BE2C (cell line): Measurements from ENCODE around the gene UNC45B.
"Not testable (repeated sequence)": the region's sequence is repeated elsewhere in the genome, so short reads cannot be mapped to it uniquely, and the experiment has no call there.

Source experiments
- DNase-seq: peaks from one replicate; pipeline ENCODE4 v3.0.0-alpha.2; 2020
- H3K27me3 ChIP-seq: fragments of 250-450 bp; sonication (Bioruptor Pico); 2 replicates; pipeline ENCODE4 v1.5.1; 2020; ENCODE audit warnings: mild to moderate bottlenecking
- H3K36me3 ChIP-seq: fragments of 250-450 bp; sonication (Bioruptor Pico); 2 replicates; pipeline ENCODE4 v1.5.1; 2020; ENCODE audit warnings: mild to moderate bottlenecking
- H3K4me1 ChIP-seq: fragments of 250-450 bp; sonication (Bioruptor Pico); 2 replicates; pipeline ENCODE4 v1.5.1; 2020
- H3K4me3 ChIP-seq: 2 replicates; pipeline ENCODE4 v1.5.1; 2011; ENCODE audit warnings: low read depth, low read length
- H3K9me3 ChIP-seq: fragments of 250-450 bp; sonication (Bioruptor Pico); 2 replicates; pipeline ENCODE4 v1.5.1; 2020
- TF ChIP-seq, protein P1 (sequence below): IDR thresholded peaks from 2 replicates; pipeline ENCODE4 v1.5.1; 2012; ENCODE audit warnings: mild to moderate bottlenecking, low read depth, low read length

UNC45B gene

DNA sequence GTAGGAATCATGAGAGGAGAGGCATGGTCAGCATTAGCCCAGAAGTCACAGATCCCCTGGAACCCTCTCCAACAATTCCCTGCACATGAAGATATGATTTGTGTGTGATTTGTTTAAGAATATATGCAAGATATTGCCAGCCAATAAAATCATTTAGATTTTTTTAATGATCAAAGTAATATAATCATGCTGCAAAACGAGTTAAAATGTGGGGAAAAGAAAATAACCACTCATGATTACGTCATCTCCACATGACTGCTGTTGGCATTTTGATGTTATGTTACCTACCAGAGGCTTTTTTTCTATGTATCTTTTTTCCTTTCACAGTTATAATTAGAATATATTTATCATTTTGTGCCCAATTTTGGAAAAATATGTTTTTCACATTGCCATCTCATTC lies 24.2 kb downstream of the UNC45B start:
- Histone ChIP-seq H3K9me3 (no peaks in the 10 kb centered on the region), H3K4me3 (no peak overlapping the region), H3K4me1 (no peaks in the 10 kb centered on the region), H3K36me3 (no peaks in the 10 kb centered on the region), H3K27me3 (peaks cover 63% of the 10 kb centered on the region)
- no peak for DNase-seq
- TF ChIP-seq, protein P1, sequence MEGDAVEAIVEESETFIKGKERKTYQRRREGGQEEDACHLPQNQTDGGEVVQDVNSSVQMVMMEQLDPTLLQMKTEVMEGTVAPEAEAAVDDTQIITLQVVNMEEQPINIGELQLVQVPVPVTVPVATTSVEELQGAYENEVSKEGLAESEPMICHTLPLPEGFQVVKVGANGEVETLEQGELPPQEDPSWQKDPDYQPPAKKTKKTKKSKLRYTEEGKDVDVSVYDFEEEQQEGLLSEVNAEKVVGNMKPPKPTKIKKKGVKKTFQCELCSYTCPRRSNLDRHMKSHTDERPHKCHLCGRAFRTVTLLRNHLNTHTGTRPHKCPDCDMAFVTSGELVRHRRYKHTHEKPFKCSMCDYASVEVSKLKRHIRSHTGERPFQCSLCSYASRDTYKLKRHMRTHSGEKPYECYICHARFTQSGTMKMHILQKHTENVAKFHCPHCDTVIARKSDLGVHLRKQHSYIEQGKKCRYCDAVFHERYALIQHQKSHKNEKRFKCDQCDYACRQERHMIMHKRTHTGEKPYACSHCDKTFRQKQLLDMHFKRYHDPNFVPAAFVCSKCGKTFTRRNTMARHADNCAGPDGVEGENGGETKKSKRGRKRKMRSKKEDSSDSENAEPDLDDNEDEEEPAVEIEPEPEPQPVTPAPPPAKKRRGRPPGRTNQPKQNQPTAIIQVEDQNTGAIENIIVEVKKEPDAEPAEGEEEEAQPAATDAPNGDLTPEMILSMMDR = no peak

- not testable (repeated sequence) for H3K4me3 ChIP-seq, DNase-seq, H3K4me1 ChIP-seq, H3K9me3 ChIP-seq, H3K36me3 ChIP-seq
- H3K27me3 ChIP-seq = peaks cover 62% of the 10 kb centered on the region
Observed at GRCh38 chr17:35172321-35172720, 24.7 kb downstream of the UNC45B start.

GRCh38 chr17:35174835-35175334 lies 27.3 kb downstream of the UNC45B start:
- peaks cover 53% of the 10 kb centered on the region for H3K27me3 ChIP-seq
- no peaks in the 10 kb centered on the region for H3K36me3 ChIP-seq
- DNase-seq = no peak
- no peaks in the 10 kb centered on the region for H3K4me1 ChIP-seq
- no peak overlapping the region for H3K4me3 ChIP-seq
- H3K9me3 ChIP-seq = no peaks in the 10 kb centered on the region
- TF ChIP-seq, protein P1 = no peak

- TF ChIP-seq, protein P1 = no peak
- H3K9me3 ChIP-seq = no peaks in the 10 kb centered on the region
- H3K36me3 ChIP-seq = no peaks in the 10 kb centered on the region
- H3K4me1 ChIP-seq = no peaks in the 10 kb centered on the region
- peaks cover 46% of the 10 kb centered on the region for H3K27me3 ChIP-seq
- H3K4me3 ChIP-seq = no peak overlapping the region
- DNase-seq = no peak
Observed at GRCh38 chr17:35175638-35176415, 28.2 kb downstream of the UNC45B start.

DNA sequence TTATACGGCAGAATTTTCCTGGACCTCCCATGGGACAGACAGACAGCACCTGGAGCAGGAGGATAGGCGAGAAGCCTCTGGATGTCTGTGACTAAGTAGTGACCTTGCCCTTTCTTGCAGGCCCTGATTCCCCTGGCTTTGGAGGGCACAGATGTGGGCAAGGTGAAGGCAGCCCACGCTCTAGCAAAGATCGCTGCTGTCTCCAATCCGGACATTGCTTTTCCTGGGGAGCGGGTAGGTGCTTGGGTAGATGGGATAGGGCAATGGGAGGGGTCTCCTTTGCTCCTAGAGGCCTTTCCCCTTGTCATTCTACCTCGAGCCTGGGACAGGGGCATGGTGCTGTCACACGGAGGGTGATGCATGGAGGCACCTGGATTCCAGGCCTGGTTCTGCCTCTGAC lies 29.3 kb downstream of the UNC45B start:
- TF ChIP-seq, protein P1 = no peak

GRCh38 chr17:35179379-35179778 lies 31.8 kb downstream of the UNC45B start:
- H3K4me1 ChIP-seq, H3K36me3 ChIP-seq, H3K9me3 ChIP-seq, H3K4me3 ChIP-seq, DNase-seq: not testable (repeated sequence)
- peaks cover 24% of the 10 kb centered on the region; the same call in 1 of the 2 replicates for H3K27me3 ChIP-seq

More for the DNA sequence above, 29.3 kb downstream of the UNC45B start:
- Histone ChIP-seq H3K4me3 (no peak overlapping the region), H3K27me3 (peaks cover 39% of the 10 kb centered on the region; the same call in 1 of the 2 replicates), H3K9me3 (no peaks in the 10 kb centered on the region), H3K4me1 (no peaks in the 10 kb centered on the region), H3K36me3 (no peaks in the 10 kb centered on the region)
- no peak for DNase-seq

GRCh38 chr17:35183332-35183731 lies 35.7 kb downstream of the UNC45B start:
- Histone ChIP-seq H3K9me3 (no peaks in the 10 kb centered on the region), H3K4me1 (no peaks in the 10 kb centered on the region), H3K36me3 (no peaks in the 10 kb centered on the region), H3K27me3 (peaks cover 17% of the 10 kb centered on the region), H3K4me3 (no peak overlapping the region)
- DNase-seq = no peak
- TF ChIP-seq, protein P1 = no peak
